SK-N-SH treated with all-trans-retinoic acid at 6 μM for 48 hours (cell line): Measurements from ENCODE around the gene ST3GAL3.

Experiments
- CREB5 ChIP-seq: fragments of 250-450 bp; sonication (Bioruptor Pico); IDR thresholded peaks from 2 replicates; pipeline ENCODE4 v1.5.1; 2020; ENCODE audit warnings: low read depth, mild to moderate bottlenecking, moderate library complexity
- CSDC2 ChIP-seq: fragments of 250-450 bp; sonication (Bioruptor Pico); IDR thresholded peaks from 2 replicates; pipeline ENCODE4 v1.5.0; 2020; ENCODE audit warnings: mild to moderate bottlenecking, moderate library complexity
- ZC3H10 ChIP-seq: fragments of 250-450 bp; sonication (Bioruptor Pico); IDR thresholded peaks from 2 replicates; pipeline ENCODE4 v1.5.1; 2021; ENCODE audit warnings: mild to moderate bottlenecking, moderate library complexity

- no peak for TF ChIP-seq ZC3H10
- no peak for TF ChIP-seq CREB5 (CRISPR knock-in tag)
- TF ChIP-seq CSDC2 (CRISPR knock-in tag): no peak
These were observed 93.9 kb downstream of the ST3GAL3 start for GRCh38 chr1:43801203-43801602.
